BJ (cell line): ENCODE measurements around the gene CP. TPM values are rescaled to one million over a fixed set of nuclear protein-coding genes. Genes with fewer than 3 reads are reported as not detected.

Experiments used
- CTCF ChIA-PET: fragments of 350-600 bp; formaldehyde crosslinking; extraction: SDS; loops from one replicate; lab custom pipeline; 2021; ENCODE audit warnings: antibody characterized with exemption, inconsistent platforms; lab: Yijun Ruan, JAX
- POLR2A ChIA-PET: fragments of 300-600 bp; sonication (Branson Sonifier 250); formaldehyde crosslinking; extraction: SDS; loops from one replicate; lab custom pipeline; 2021; ENCODE audit warnings: antibody characterized with exemption; lab: Charles Lee
- DNase-seq: peaks from one replicate; pipeline ENCODE4 v3.0.0-alpha.2; 2011; ENCODE audit warnings: low read depth
- H3K27me3 ChIP-seq: 2 replicates; pipeline ENCODE4 v1.6.0; 2011; ENCODE audit warnings: low read length; ENCODE audit not compliant: control insufficient read depth, insufficient read depth
- H3K36me3 ChIP-seq: 2 replicates; pipeline ENCODE4 v1.5.1; 2011; ENCODE audit warnings: low read length; ENCODE audit not compliant: control insufficient read depth, insufficient read depth
- H3K4me3 ChIP-seq: 2 replicates; pipeline ENCODE4 v1.5.1; 2011; ENCODE audit warnings: low read depth, mild to moderate bottlenecking, control low read depth, low read length
- polyA plus RNA-seq: library from polyadenylated mRNA; depleted of rRNA; stranded (reverse); fragments of >200 nt; gene quantifications from 2 replicates; pipeline ENCODE4 v1.2.3, GENCODE V29; 2011; rRNA removed
- TF ChIP-seq, protein P1 (sequence below): IDR thresholded peaks from 2 replicates; pipeline ENCODE4 v1.5.1; 2011; ENCODE audit warnings: low read depth, mild to moderate bottlenecking, control low read depth, inconsistent platforms, low read length, moderate library complexity; ENCODE audit not compliant: insufficient read depth

Gene CP
- polyA plus RNA-seq, 1 experiment: not detected

DNA sequence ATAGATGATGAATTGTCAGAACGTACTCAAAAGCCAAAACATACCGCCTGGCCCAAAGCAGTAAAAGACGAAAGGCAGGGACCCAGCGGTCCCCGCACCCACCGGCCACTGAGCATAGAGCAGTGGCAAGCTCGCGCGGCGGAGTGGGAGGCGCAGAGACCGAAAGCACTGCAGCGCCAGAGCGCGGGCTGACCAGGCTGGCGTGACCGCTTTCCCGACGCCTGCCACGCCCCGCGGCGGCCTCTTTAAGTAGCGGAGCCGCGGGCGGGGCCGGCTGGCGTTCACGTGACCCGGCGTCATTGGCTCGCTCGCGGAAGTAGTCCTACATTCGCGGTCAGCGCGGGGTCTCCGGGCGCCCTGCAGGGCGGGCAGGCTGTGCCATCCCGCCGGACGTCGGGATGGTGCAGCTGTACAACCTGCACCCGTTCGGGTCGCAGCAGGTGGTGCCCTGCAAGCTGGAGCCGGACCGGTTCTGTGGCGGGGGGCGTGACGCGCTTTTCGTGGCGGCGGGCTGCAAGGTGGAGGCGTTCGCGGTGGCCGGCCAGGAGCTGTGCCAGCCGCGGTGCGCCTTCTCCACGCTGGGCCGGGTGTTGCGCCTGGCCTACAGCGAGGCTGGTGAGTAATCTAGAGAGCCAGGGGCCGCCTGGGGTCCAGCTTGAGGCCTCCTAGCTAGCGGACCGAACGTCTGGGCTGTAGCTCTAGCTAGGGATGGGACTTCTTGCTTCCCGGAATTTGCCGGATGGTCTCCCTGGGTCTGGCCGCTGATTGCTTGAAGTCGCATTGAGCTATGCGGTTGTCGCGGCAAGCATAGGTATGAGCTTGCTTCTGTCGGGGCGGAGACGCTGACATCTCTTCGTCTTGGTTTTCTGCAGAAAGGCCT lies 92.1 kb downstream of the CP start, which contains the start of gene HPS3:
TSS of gene HPS3 (plus strand) at position 313 of the 880 bp plus-strand sequence. CDS start at position 399, 86 bp downstream.
- H3K36me3 ChIP-seq: no peaks in the 10 kb centered on the region
- no peaks in the 10 kb centered on the region for H3K27me3 ChIP-seq
- DNase-seq: peak; percentile 39
- TF ChIP-seq, protein P1, sequence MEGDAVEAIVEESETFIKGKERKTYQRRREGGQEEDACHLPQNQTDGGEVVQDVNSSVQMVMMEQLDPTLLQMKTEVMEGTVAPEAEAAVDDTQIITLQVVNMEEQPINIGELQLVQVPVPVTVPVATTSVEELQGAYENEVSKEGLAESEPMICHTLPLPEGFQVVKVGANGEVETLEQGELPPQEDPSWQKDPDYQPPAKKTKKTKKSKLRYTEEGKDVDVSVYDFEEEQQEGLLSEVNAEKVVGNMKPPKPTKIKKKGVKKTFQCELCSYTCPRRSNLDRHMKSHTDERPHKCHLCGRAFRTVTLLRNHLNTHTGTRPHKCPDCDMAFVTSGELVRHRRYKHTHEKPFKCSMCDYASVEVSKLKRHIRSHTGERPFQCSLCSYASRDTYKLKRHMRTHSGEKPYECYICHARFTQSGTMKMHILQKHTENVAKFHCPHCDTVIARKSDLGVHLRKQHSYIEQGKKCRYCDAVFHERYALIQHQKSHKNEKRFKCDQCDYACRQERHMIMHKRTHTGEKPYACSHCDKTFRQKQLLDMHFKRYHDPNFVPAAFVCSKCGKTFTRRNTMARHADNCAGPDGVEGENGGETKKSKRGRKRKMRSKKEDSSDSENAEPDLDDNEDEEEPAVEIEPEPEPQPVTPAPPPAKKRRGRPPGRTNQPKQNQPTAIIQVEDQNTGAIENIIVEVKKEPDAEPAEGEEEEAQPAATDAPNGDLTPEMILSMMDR: no peak
- H3K4me3 ChIP-seq: peak within 1 kb of the TSS; percentile 80
- POLR2A ChIA-PET: interaction anchor here (0.6 to 1.4 kb wide), 3 partner anchors 17 to 385 kb away, joined by 3 to 4 read pairs (median 3); no protein-coding TSS in a partner anchor
- CTCF ChIA-PET: interaction anchor here (0.8 to 2.8 kb wide), 9 partner anchors 9 to 204 kb away, joined by 3 to 16 read pairs (median 5); partner anchors contain the start of gene TM4SF18

DNA sequence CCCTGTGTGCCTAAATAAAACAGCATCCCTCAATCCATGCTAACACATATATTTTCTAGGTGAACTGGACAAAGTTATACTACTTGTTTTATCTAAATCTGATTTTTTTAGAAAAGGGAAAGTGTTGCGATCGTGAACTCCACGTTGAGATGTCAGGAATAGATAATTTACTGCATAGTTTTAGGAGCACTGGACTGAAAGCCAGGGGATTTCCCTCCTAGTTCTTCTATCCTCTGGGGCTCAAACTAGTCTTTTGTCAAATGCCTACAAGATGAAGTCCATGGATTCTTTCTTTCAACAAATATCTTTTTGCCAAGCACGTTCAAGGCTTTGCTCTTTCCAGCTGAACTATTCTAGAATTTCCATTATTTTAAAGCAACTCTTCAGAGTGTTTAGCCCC lies 92.8 kb downstream of the CP start:
- no peaks in the 10 kb centered on the region for H3K36me3 ChIP-seq
- H3K27me3 ChIP-seq: no peaks in the 10 kb centered on the region
- ChIA-PET CTCF (interaction anchor here (0.9 to 2.8 kb wide), 7 partner anchors 9 to 205 kb away, joined by 3 to 16 read pairs (median 6); partner anchors contain the start of gene TM4SF18), POLR2A (interaction anchor here (1.4 kb wide), 1 partner anchor 50 kb away, joined by 4 read pairs; no protein-coding TSS in a partner anchor)
- no peak for DNase-seq
- TF ChIP-seq, protein P1: no peak
- peak overlapping the region; percentile 80 for H3K4me3 ChIP-seq

DNA sequence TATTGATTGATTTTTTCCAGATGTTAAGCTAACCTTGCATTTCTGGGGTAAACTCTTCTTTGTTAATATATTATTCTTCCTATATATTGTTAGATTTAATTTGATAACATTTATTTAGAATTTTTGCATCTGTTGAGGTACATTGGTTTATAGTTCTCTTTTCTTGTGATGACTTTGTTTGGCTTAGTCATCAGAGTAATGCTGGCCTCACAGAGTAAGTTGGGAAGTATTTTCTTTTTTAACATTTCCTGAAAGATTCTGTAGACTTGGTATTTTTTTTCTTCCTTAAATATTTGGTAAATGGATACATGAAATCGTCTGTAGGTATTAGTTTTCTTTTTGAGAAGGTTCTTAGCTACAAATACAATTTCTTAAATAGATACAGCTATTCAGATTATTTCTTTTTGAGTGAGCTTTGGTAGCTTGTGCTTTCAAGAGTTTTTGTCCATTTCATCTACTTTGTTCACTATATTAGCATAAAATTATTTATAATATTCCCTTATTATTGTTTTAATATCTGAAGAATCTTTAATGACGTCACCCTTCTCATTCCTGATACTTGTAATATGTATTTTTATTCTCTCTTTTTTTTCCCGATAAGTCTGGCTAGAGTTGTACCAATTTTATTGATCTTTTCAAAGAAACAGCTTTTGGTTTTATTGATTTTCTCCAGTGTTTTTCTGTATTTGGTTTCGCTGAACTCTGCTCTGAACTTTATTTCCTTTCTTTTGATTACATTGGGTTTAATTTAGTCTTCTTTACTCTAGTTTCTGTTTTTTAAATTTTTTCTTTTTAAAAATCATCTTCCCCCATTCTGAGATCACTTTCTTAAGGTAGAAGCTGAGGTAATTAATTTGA lies 98.7 kb downstream of the CP start:
- TF ChIP-seq, protein P1: no peak
- Histone ChIP-seq H3K36me3 (no peaks in the 10 kb centered on the region), H3K27me3 (no peaks in the 10 kb centered on the region), H3K4me3 (no peak overlapping the region)
- DNase-seq: no peak
- CTCF ChIA-PET: interaction anchor here (0.7 to 5.1 kb wide), 5 partner anchors 22 to 172 kb away, joined by 3 to 78 read pairs (median 5); no protein-coding TSS in a partner anchor
- POLR2A ChIA-PET: no interaction called here

Other genes with a start within 250 kb of the CP start
- gene GYG1, start 230.3 kb downstream of the CP start, polyA plus RNA-seq: 50.4 and 76.7 TPM in 2 replicates
- gene HLTF, start 135.3 kb downstream of the CP start, polyA plus RNA-seq: 17.3 and 22.0 TPM in 2 replicates
- 14.6 and 20.0 TPM in 2 replicates for gene HPS3, start 92.2 kb downstream of the CP start, polyA plus RNA-seq
- 0.11 and 0.29 TPM in 2 replicates for gene TM4SF18, start 111.8 kb upstream of the CP start, polyA plus RNA-seq
- gene TM4SF1, start 155.8 kb upstream of the CP start, polyA plus RNA-seq: 37.5 and 48.0 TPM in 2 replicates